GM12874 (cell line): ENCODE measurements around the gene STKLD1.
A peak's percentile ranks its signal among the peaks of the same experiment; 100 is the strongest.

ENCODE experiments used
- TF ChIP-seq, protein P1 (sequence below): IDR thresholded peaks from 2 replicates; pipeline ENCODE4 v1.5.1; 2011; ENCODE audit warnings: low read depth, mild to moderate bottlenecking, control low read depth, low read length, moderate library complexity; ENCODE audit not compliant: insufficient read depth

Gene STKLD1

GRCh38 chr9:133347515-133347984, 28.6 kb upstream of the STKLD1 start:
- TF ChIP-seq, protein P1, sequence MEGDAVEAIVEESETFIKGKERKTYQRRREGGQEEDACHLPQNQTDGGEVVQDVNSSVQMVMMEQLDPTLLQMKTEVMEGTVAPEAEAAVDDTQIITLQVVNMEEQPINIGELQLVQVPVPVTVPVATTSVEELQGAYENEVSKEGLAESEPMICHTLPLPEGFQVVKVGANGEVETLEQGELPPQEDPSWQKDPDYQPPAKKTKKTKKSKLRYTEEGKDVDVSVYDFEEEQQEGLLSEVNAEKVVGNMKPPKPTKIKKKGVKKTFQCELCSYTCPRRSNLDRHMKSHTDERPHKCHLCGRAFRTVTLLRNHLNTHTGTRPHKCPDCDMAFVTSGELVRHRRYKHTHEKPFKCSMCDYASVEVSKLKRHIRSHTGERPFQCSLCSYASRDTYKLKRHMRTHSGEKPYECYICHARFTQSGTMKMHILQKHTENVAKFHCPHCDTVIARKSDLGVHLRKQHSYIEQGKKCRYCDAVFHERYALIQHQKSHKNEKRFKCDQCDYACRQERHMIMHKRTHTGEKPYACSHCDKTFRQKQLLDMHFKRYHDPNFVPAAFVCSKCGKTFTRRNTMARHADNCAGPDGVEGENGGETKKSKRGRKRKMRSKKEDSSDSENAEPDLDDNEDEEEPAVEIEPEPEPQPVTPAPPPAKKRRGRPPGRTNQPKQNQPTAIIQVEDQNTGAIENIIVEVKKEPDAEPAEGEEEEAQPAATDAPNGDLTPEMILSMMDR = no peak

- TF ChIP-seq, protein P1 = no peak
These were observed 28.0 kb upstream of the STKLD1 start, which contains the start of the genes MED22 and RPL7A for GRCh38 chr9:133347985-133348717. Gene MED22, minus strand, starts transcription at chr9:133348131. Its CDS starts 1,469 bp downstream, at chr9:133346662. Gene RPL7A, plus strand, starts transcription at chr9:133348218. Its CDS starts 26 bp downstream, at chr9:133348244.

DNA sequence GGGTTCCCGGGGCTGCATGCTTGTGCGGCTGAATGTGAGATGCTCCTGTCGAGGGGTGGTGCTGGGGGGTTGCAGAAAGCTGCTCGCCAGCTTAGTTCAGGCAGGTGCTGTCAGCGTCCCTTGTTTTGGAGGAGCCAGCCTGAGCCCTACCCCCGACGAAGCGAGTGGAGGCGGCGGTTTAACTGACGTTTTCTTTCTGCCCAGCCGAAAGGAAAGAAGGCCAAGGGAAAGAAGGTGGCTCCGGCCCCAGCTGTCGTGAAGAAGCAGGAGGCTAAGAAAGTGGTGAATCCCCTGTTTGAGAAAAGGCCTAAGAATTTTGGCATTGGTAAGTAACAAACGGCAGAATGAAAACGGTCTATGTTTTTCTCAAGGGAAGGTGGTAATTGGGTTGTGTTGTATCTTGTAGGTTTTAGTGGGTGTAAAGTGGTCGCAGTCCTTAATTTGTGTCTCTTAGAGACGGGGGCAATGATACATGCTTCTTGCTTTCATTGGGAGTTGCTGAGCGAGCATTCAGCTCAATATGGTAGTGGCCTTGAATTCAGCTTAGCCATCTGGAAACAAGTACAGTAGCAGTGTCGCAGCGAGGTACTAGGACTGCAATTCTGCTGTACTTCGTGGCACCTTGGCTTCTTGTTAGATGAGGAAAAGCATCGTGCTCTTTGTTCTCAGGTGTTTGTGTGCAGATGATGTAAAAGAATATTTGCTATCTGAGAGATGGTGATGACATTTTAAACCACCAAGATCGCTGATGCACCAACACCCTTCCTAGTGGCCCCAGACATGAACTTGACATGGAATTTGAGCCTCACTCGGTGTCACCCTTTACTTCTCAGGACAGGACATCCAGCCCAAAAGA, 27.2 kb upstream of the STKLD1 start:
- TF ChIP-seq, protein P1 = no peak

DNA sequence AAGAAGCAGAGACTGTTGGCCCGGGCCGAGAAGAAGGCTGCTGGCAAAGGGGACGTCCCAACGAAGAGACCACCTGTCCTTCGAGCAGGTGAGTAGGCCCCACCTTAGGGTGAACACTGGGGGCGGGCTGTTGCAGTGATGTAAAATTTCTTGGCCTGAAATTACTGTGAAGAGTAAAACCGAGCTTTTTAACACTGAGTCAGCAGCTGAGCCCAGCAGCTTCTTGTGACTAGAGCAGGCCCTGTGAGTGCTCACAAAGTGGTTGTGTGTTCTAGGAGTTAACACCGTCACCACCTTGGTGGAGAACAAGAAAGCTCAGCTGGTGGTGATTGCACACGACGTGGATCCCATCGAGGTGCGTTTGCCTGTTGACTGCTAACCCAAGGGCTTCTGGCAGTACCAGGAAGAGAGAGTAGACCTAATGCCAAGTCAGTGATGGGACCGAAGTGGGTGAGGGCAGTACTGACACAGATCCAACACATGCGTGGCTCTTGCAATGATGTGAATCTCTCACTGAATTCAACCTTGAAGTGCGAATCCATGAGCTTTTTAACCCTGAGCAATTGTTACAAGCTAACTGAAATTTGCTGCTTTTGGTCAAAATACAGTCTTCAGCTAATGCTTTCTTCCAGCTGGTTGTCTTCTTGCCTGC, 26.1 kb upstream of the STKLD1 start:
- TF ChIP-seq, protein P1 = no peak

DNA sequence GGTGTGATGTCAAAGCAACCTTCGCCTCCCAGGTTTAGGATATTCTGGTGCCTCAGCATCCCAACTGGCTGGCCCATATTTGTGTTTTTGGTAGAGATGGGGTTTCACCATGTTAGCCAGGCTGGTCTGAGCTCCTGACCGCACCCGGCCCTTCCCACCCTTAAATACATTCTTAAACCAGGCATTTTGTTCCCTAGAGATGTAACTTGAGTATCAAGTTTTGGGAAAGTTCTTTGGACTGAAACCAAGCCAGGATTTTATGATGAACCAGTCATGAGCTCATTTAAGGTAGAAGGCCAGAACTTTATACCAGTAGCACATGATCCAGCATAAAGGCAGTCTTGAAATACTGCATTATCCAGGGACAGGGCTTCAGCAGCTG, 24.6 kb upstream of the STKLD1 start:
- TF ChIP-seq, protein P1 = no peak

DNA sequence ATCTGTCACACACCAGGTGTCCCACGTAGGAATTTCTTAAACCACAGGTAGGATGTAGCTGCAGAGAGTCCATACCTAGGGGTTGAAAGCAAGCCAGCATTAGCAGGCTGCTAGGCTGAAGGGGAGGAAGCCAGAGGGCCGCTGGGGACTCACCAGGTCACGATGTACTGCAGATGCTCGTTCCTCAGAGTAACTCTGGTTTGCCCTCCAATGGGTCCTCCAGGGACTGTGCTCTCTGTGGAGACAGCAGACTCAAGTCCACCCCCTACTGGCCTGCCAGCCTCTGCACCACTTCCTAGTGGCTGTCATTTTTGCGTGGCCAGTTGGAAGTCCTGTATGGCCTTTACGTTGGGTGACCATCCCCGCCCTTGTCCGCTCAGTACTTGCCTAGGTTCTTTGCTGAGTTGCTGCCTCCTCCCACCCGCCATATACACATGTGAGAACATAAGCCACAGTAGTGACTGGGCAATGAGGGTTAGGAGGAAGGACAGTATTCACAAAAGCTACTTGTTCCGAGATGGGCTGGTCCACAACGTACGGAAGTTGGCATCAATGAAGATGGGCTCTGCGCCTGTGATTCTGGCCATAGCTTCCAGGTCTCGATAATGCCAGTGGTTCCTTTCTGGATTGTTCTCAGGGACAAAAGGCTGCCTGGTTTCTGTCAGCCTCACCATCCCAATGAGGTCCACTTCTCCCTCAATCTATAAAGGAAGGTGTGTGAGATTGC, 24.1 kb upstream of the STKLD1 start:
- TF ChIP-seq, protein P1 = peak; percentile 79
